Effector memory CD8-positive, alpha-beta T cell (primary cell): ENCODE results near the gene SORBS1.
A peak's percentile ranks its signal among the peaks of the same experiment; 100 is the strongest.

Experiments used
- ATAC-seq: fragments of 150-1000 bp; cut with Tn5 transposase; replicated peaks from 2 replicates; pipeline ENCODE4 v1.10.0; 2021; ENCODE audit warnings: mild to moderate bottlenecking, moderate library complexity
- DNase-seq, 3 experiments: peaks; one replicate each; pipeline ENCODE4 v3.0.0; 2021
- H3K27ac Mint-ChIP-seq, 2 donors: one replicate each; pipeline ENCODE4 v1.8.0; 2022; ENCODE audit warnings: mild to moderate bottlenecking in 2 of 2, mixed read lengths in 2 of 2, moderate library complexity in 2 of 2
- H3K27me3 Mint-ChIP-seq, 2 donors: one replicate each; pipeline ENCODE4 v1.8.0; 2022; ENCODE audit warnings: mixed read lengths in 2 of 2
- H3K36me3 Mint-ChIP-seq: one replicate; pipeline ENCODE4 v1.8.0; 2022; ENCODE audit warnings: mild to moderate bottlenecking, moderate library complexity, mixed read lengths; ENCODE audit not compliant: insufficient read depth
- H3K4me1 Mint-ChIP-seq, 2 donors: one replicate each; pipeline ENCODE4 v1.8.0; 2022; ENCODE audit warnings: low read depth in 2 of 2, mixed read lengths in 2 of 2
- H3K4me3 Mint-ChIP-seq, 2 donors: one replicate each; pipeline ENCODE4 v1.8.0; 2022; ENCODE audit warnings: mild to moderate bottlenecking in 2 of 2, mixed read lengths in 2 of 2, moderate library complexity in 2 of 2
- H3K9me3 Mint-ChIP-seq, 2 donors: one replicate each; pipeline ENCODE4 v1.8.0; 2022; ENCODE audit warnings: mixed read lengths in 2 of 2
- total RNA-seq, 9 experiments: gene quantifications; one replicate each; lab custom pipeline; 2026; lab: John Stamatoyannopoulos, UW

Gene SORBS1
- total RNA-seq: 0.61 to 2.9 (median 1.9) reads per million in 9 experiments

GRCh38 chr10:95561177-95561863, at the start of gene SORBS1:
Gene SORBS1 (minus strand): TSS chr10:95561371. CDS start chr10:95441135, 120,236 bp downstream.
- Mint-ChIP-seq H3K27me3 (peaks cover 0 to 11% of the 10 kb centered on the region in 2 donors), H3K27ac (peak within 1 kb of the TSS; percentile 85 to 88), H3K4me1 (peaks cover 6 to 13% of the 10 kb centered on the region in 2 donors), H3K4me3 (peak within 1 kb of the TSS; percentile 91 to 96), H3K36me3 (peaks cover 7% of the 10 kb centered on the region), H3K9me3 (no peaks in the 10 kb centered on the region)
- ATAC-seq: peak; percentile 96
- DNase-seq: peak; percentile 84 to 88 (median 85)

GRCh38 chr10:95610727-95611126, 49.6 kb upstream of the SORBS1 start:
- ATAC-seq (no peak), DNase-seq (no peak)
- H3K9me3 Mint-ChIP-seq: no peaks in the 10 kb centered on the region
- H3K4me3 Mint-ChIP-seq: no peak overlapping the region
- no peaks in the 10 kb centered on the region for H3K27me3 Mint-ChIP-seq
- H3K36me3 Mint-ChIP-seq: peaks cover 67% of the 10 kb centered on the region
- H3K27ac Mint-ChIP-seq: peak overlapping the region in 1 of 2 donors; percentile 15
- H3K4me1 Mint-ChIP-seq: no peaks in the 10 kb centered on the region

- Mint-ChIP-seq H3K36me3 (peaks cover 51% of the 10 kb centered on the region), H3K4me1 (no peaks in the 10 kb centered on the region), H3K9me3 (no peaks in the 10 kb centered on the region), H3K4me3 (no peak overlapping the region), H3K27ac (no peak overlapping the region), H3K27me3 (no peaks in the 10 kb centered on the region)
- no peak for ATAC-seq
- no peak for DNase-seq
These were observed 45.8 kb upstream of the SORBS1 start for GRCh38 chr10:95606922-95607321.

GRCh38 chr10:95605163-95605562, 44.0 kb upstream of the SORBS1 start:
- no peaks in the 10 kb centered on the region for H3K27me3 Mint-ChIP-seq
- no peak overlapping the region for H3K4me3 Mint-ChIP-seq
- no peak overlapping the region for H3K27ac Mint-ChIP-seq
- H3K36me3 Mint-ChIP-seq: peaks cover 35% of the 10 kb centered on the region
- DNase-seq (no peak), ATAC-seq (no peak)
- no peaks in the 10 kb centered on the region for H3K9me3 Mint-ChIP-seq
- no peaks in the 10 kb centered on the region for H3K4me1 Mint-ChIP-seq

- ATAC-seq (no peak), DNase-seq (no peak)
- no peak overlapping the region for H3K27ac Mint-ChIP-seq
- H3K36me3 Mint-ChIP-seq: peaks cover 29% of the 10 kb centered on the region
- no peaks in the 10 kb centered on the region for H3K9me3 Mint-ChIP-seq
- H3K27me3 Mint-ChIP-seq: peaks cover 0 to 4% of the 10 kb centered on the region in 2 donors
- no peaks in the 10 kb centered on the region for H3K4me1 Mint-ChIP-seq
- H3K4me3 Mint-ChIP-seq: no peak overlapping the region
These were observed 43.5 kb upstream of the SORBS1 start for GRCh38 chr10:95604630-95605029.

GRCh38 chr10:95602382-95602781, 41.2 kb upstream of the SORBS1 start:
- Mint-ChIP-seq H3K27ac (no peak overlapping the region), H3K4me3 (no peak overlapping the region), H3K4me1 (no peaks in the 10 kb centered on the region), H3K9me3 (no peaks in the 10 kb centered on the region), H3K27me3 (peaks cover 0 to 12% of the 10 kb centered on the region in 2 donors), H3K36me3 (peaks cover 10% of the 10 kb centered on the region)
- DNase-seq (no peak), ATAC-seq (no peak)

GRCh38 chr10:95601116-95601719, 40.0 kb upstream of the SORBS1 start:
- DNase-seq (peak; percentile 19 to 27 (median 25)), ATAC-seq (peak; percentile 36)
- peaks cover 11 to 20% of the 10 kb centered on the region in 2 donors for H3K27me3 Mint-ChIP-seq
- no peaks in the 10 kb centered on the region for H3K9me3 Mint-ChIP-seq
- no peaks in the 10 kb centered on the region for H3K4me1 Mint-ChIP-seq
- H3K36me3 Mint-ChIP-seq: peaks cover 6% of the 10 kb centered on the region
- no peak overlapping the region for H3K4me3 Mint-ChIP-seq
- no peak overlapping the region for H3K27ac Mint-ChIP-seq

- H3K4me3 Mint-ChIP-seq: no peak overlapping the region
- no peaks in the 10 kb centered on the region for H3K36me3 Mint-ChIP-seq
- peaks cover 13 to 20% of the 10 kb centered on the region in 2 donors for H3K27me3 Mint-ChIP-seq
- no peaks in the 10 kb centered on the region for H3K9me3 Mint-ChIP-seq
- no peak overlapping the region for H3K27ac Mint-ChIP-seq
- H3K4me1 Mint-ChIP-seq: no peaks in the 10 kb centered on the region
- ATAC-seq (no peak), DNase-seq (no peak)
These were observed 39.0 kb upstream of the SORBS1 start for GRCh38 chr10:95600158-95600557.

- DNase-seq (no peak), ATAC-seq (no peak)
- Mint-ChIP-seq H3K27ac (peak overlapping the region in 1 of 2 donors; percentile 14), H3K4me3 (no peak overlapping the region), H3K36me3 (no peaks in the 10 kb centered on the region), H3K4me1 (no peaks in the 10 kb centered on the region), H3K27me3 (peaks cover 20% of the 10 kb centered on the region in 2 donors), H3K9me3 (no peaks in the 10 kb centered on the region)
These were observed 36.6 kb upstream of the SORBS1 start for GRCh38 chr10:95597788-95598187.

GRCh38 chr10:95588025-95588424, 26.9 kb upstream of the SORBS1 start:
- peaks cover 6 to 39% of the 10 kb centered on the region in 2 donors for H3K27me3 Mint-ChIP-seq
- H3K36me3 Mint-ChIP-seq: no peaks in the 10 kb centered on the region
- H3K27ac Mint-ChIP-seq: no peak overlapping the region
- no peak overlapping the region for H3K4me3 Mint-ChIP-seq
- DNase-seq: no peak
- no peaks in the 10 kb centered on the region for H3K9me3 Mint-ChIP-seq
- ATAC-seq: no peak
- H3K4me1 Mint-ChIP-seq: no peaks in the 10 kb centered on the region

GRCh38 chr10:95579835-95580535, 18.8 kb upstream of the SORBS1 start:
- H3K27me3 Mint-ChIP-seq: peaks cover 26 to 63% of the 10 kb centered on the region in 2 donors
- no peak for DNase-seq
- ATAC-seq: no peak
- H3K4me1 Mint-ChIP-seq: no peaks in the 10 kb centered on the region
- no peaks in the 10 kb centered on the region for H3K36me3 Mint-ChIP-seq
- H3K4me3 Mint-ChIP-seq: no peak overlapping the region
- H3K9me3 Mint-ChIP-seq: no peaks in the 10 kb centered on the region
- no peak overlapping the region for H3K27ac Mint-ChIP-seq

- Mint-ChIP-seq H3K4me1 (no peaks in the 10 kb centered on the region), H3K27ac (no peak overlapping the region), H3K9me3 (no peaks in the 10 kb centered on the region), H3K4me3 (no peak overlapping the region), H3K36me3 (no peaks in the 10 kb centered on the region), H3K27me3 (peaks cover 33 to 66% of the 10 kb centered on the region in 2 donors)
- ATAC-seq (no peak), DNase-seq (no peak)
These were observed 18.1 kb upstream of the SORBS1 start for GRCh38 chr10:95579292-95579691.

- no peak for ATAC-seq
- H3K9me3 Mint-ChIP-seq: no peaks in the 10 kb centered on the region
These were observed 17.4 kb upstream of the SORBS1 start for GRCh38 chr10:95578619-95579018.

More at GRCh38 chr10:95578619-95579018, 17.4 kb upstream of the SORBS1 start:
- Mint-ChIP-seq H3K4me1 (no peaks in the 10 kb centered on the region), H3K27ac (no peak overlapping the region), H3K4me3 (no peak overlapping the region), H3K27me3 (peaks cover 40 to 66% of the 10 kb centered on the region in 2 donors), H3K36me3 (no peaks in the 10 kb centered on the region)
- no peak for DNase-seq
